HUES48 (cell line): ENCODE results near the gene TADA2B.

ENCODE experiments used
- H3K27ac ChIP-seq: one replicate; pipeline ENCODE4 v1.7.0; 2013; ENCODE audit warnings: low read depth, low read length, inconsistent platforms
- H3K27me3 ChIP-seq: 2 replicates; pipeline ENCODE4 v1.6.1; 2013; ENCODE audit warnings: mild to moderate bottlenecking, low read length; ENCODE audit not compliant: control insufficient read depth, insufficient read depth
- H3K36me3 ChIP-seq: 2 replicates; pipeline ENCODE4 v1.6.1; 2013; ENCODE audit warnings: low read length; ENCODE audit not compliant: control insufficient read depth, insufficient read depth
- H3K4me1 ChIP-seq: 2 replicates; pipeline ENCODE4 v1.6.1; 2013; ENCODE audit warnings: mild to moderate bottlenecking, low read length; ENCODE audit not compliant: control insufficient read depth, insufficient read depth
- H3K4me3 ChIP-seq: 2 replicates; pipeline ENCODE4 v1.5.1; 2013; ENCODE audit warnings: mild to moderate bottlenecking, low read depth, low read length
- H3K9ac ChIP-seq: 2 replicates; pipeline ENCODE4 v1.6.1; 2013; ENCODE audit warnings: mild to moderate bottlenecking, low read depth, low read length, moderate library complexity
- H3K9me3 ChIP-seq: 2 replicates; pipeline ENCODE4 v1.6.1; 2013; ENCODE audit warnings: low read length; ENCODE audit not compliant: control insufficient read depth, insufficient read depth

The TADA2B gene

GRCh38 chr4:7019367-7019766 lies 23.8 kb upstream of the TADA2B start:
- H3K4me1 ChIP-seq, result no peaks in the 10 kb centered on the region
- H3K27me3 ChIP-seq, result no peaks in the 10 kb centered on the region
- H3K36me3 ChIP-seq, result peaks cover 56% of the 10 kb centered on the region
- H3K9me3 ChIP-seq, result no peaks in the 10 kb centered on the region
- no peak overlapping the region for H3K9ac ChIP-seq
- H3K4me3 ChIP-seq, result no peak overlapping the region
- H3K27ac ChIP-seq, result no peak overlapping the region

GRCh38 chr4:7020290-7020689 lies 22.9 kb upstream of the TADA2B start:
- no peaks in the 10 kb centered on the region for H3K4me1 ChIP-seq
- no peaks in the 10 kb centered on the region for H3K9me3 ChIP-seq
- H3K36me3 ChIP-seq, result peaks cover 55% of the 10 kb centered on the region
- no peak overlapping the region for H3K27ac ChIP-seq
- H3K9ac ChIP-seq, result no peak overlapping the region
- H3K27me3 ChIP-seq, result no peaks in the 10 kb centered on the region
- H3K4me3 ChIP-seq, result no peak overlapping the region

GRCh38 chr4:7020856-7021255 lies 22.3 kb upstream of the TADA2B start:
- H3K36me3 ChIP-seq, result peaks cover 55% of the 10 kb centered on the region
- no peak overlapping the region for H3K27ac ChIP-seq
- H3K27me3 ChIP-seq, result no peaks in the 10 kb centered on the region
- no peak overlapping the region for H3K9ac ChIP-seq
- no peak overlapping the region for H3K4me3 ChIP-seq
- H3K4me1 ChIP-seq, result no peaks in the 10 kb centered on the region
- no peaks in the 10 kb centered on the region for H3K9me3 ChIP-seq

GRCh38 chr4:7021355-7021754 lies 21.8 kb upstream of the TADA2B start:
- Histone ChIP-seq H3K4me1 (no peaks in the 10 kb centered on the region), H3K9ac (no peak overlapping the region), H3K27ac (no peak overlapping the region), H3K9me3 (no peaks in the 10 kb centered on the region), H3K27me3 (no peaks in the 10 kb centered on the region), H3K4me3 (no peak overlapping the region), H3K36me3 (peaks cover 51% of the 10 kb centered on the region)

GRCh38 chr4:7021930-7022664 lies 21.1 kb upstream of the TADA2B start:
- no peak overlapping the region for H3K4me3 ChIP-seq
- H3K36me3 ChIP-seq, result peaks cover 46% of the 10 kb centered on the region
- H3K27ac ChIP-seq, result no peak overlapping the region
- H3K4me1 ChIP-seq, result no peaks in the 10 kb centered on the region
- no peaks in the 10 kb centered on the region for H3K9me3 ChIP-seq
- H3K27me3 ChIP-seq, result no peaks in the 10 kb centered on the region
- no peak overlapping the region for H3K9ac ChIP-seq

- no peaks in the 10 kb centered on the region for H3K27me3 ChIP-seq
Measured at GRCh38 chr4:7023486-7023885, 19.7 kb upstream of the TADA2B start.

GRCh38 chr4:7023901-7024300 lies 19.3 kb upstream of the TADA2B start:
- H3K27me3 ChIP-seq, result no peaks in the 10 kb centered on the region
- no peak overlapping the region for H3K4me3 ChIP-seq
- no peak overlapping the region for H3K9ac ChIP-seq
- H3K9me3 ChIP-seq, result no peaks in the 10 kb centered on the region
- H3K4me1 ChIP-seq, result no peaks in the 10 kb centered on the region
- no peak overlapping the region for H3K27ac ChIP-seq
- H3K36me3 ChIP-seq, result peaks cover 46% of the 10 kb centered on the region

More at GRCh38 chr4:7023486-7023885, 19.7 kb upstream of the TADA2B start:
- Histone ChIP-seq H3K4me3 (no peak overlapping the region), H3K36me3 (peaks cover 44% of the 10 kb centered on the region), H3K4me1 (no peaks in the 10 kb centered on the region), H3K9me3 (no peaks in the 10 kb centered on the region), H3K27ac (no peak overlapping the region), H3K9ac (no peak overlapping the region)

GRCh38 chr4:7024336-7024890 lies 18.8 kb upstream of the TADA2B start:
- H3K36me3 ChIP-seq, result peaks cover 50% of the 10 kb centered on the region
- no peaks in the 10 kb centered on the region for H3K27me3 ChIP-seq
- H3K27ac ChIP-seq, result no peak overlapping the region
- H3K4me3 ChIP-seq, result no peak overlapping the region
- H3K4me1 ChIP-seq, result no peaks in the 10 kb centered on the region
- no peak overlapping the region for H3K9ac ChIP-seq
- no peaks in the 10 kb centered on the region for H3K9me3 ChIP-seq

- H3K36me3 ChIP-seq, result peaks cover 56% of the 10 kb centered on the region
Measured at GRCh38 chr4:7025040-7025602, 18.1 kb upstream of the TADA2B start.

GRCh38 chr4:7026107-7026506 lies 17.1 kb upstream of the TADA2B start:
- no peaks in the 10 kb centered on the region for H3K9me3 ChIP-seq
- no peaks in the 10 kb centered on the region for H3K4me1 ChIP-seq
- H3K4me3 ChIP-seq, result no peak overlapping the region
- no peaks in the 10 kb centered on the region for H3K27me3 ChIP-seq
- peaks cover 60% of the 10 kb centered on the region for H3K36me3 ChIP-seq
- H3K27ac ChIP-seq, result no peak overlapping the region
- no peak overlapping the region for H3K9ac ChIP-seq

More at GRCh38 chr4:7025040-7025602, 18.1 kb upstream of the TADA2B start:
- Histone ChIP-seq H3K9me3 (no peaks in the 10 kb centered on the region), H3K9ac (no peak overlapping the region), H3K27me3 (no peaks in the 10 kb centered on the region), H3K4me3 (no peak overlapping the region), H3K4me1 (no peaks in the 10 kb centered on the region), H3K27ac (no peak overlapping the region)

GRCh38 chr4:7027284-7027683 lies 15.9 kb upstream of the TADA2B start:
- no peaks in the 10 kb centered on the region for H3K9me3 ChIP-seq
- no peak overlapping the region for H3K4me3 ChIP-seq
- no peak overlapping the region for H3K27ac ChIP-seq
- H3K4me1 ChIP-seq, result no peaks in the 10 kb centered on the region
- no peaks in the 10 kb centered on the region for H3K27me3 ChIP-seq
- no peak overlapping the region for H3K9ac ChIP-seq
- peaks cover 67% of the 10 kb centered on the region for H3K36me3 ChIP-seq
